ENCODE data around the gene MYOM1. TPM values are rescaled to one million over a fixed set of nuclear protein-coding genes. Genes with fewer than 3 reads are reported as not detected.

MYOM1 gene
- total RNA-seq, 1 donor from 2014 or later = 4.9 TPM

DNA sequence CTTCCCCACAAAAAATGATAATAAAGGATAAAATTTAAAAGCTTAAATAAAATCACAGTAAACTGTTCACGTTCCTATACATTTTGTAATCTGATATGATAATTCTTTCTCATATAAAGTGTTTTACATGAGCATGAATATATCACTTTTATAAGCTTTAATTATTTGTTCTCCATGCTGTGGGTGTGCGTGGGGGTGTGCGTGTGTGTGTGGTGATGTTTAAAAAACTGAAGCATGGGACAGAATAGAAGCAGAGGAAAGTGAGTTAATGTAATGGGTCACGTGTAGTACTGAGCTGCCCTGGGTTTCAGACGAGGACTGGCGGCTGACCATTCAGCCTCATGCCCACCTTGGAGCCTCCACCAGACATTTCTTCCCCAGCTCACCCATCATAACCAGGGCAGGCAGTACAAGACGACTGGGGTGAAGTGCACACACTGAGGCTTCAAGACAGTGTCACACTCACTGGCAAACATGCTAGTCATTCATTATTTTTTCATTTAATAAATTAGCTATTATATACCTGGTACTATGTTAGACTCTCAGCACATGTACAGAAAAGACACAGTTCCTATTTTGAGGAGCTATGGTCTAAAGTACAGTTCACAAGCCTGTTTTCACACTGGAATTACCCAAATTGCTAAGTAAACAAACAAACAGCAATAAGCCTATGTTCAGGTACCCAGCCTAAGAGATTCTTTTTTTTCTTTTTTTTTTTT is 109.6 kb downstream of the MYOM1 start:
- Mint-ChIP-seq H3K4me1 (no peaks in the 10 kb centered on the region), H3K4me3 (no peak overlapping the region), H3K27ac (no peak overlapping the region), H3K36me3 (ENCODE audit: low read depth) (peaks cover 3% of the 10 kb centered on the region), H3K27me3 (no peaks in the 10 kb centered on the region), H3K9me3 (no peaks in the 10 kb centered on the region)
- ATAC-seq (ENCODE audit: low read depth) (no peak), DNase-seq (no peak)
- CTCF ChIA-PET = interaction anchor here (1.4 kb wide), 1 partner anchor 19 kb away, joined by 5 read pairs; no protein-coding TSS in a partner anchor
- POLR2A ChIA-PET = interaction anchor here (0.6 kb wide), 2 partner anchors 122 to 187 kb away, joined by 3 read pairs; no protein-coding TSS in a partner anchor
- TF ChIP-seq, protein P1, sequence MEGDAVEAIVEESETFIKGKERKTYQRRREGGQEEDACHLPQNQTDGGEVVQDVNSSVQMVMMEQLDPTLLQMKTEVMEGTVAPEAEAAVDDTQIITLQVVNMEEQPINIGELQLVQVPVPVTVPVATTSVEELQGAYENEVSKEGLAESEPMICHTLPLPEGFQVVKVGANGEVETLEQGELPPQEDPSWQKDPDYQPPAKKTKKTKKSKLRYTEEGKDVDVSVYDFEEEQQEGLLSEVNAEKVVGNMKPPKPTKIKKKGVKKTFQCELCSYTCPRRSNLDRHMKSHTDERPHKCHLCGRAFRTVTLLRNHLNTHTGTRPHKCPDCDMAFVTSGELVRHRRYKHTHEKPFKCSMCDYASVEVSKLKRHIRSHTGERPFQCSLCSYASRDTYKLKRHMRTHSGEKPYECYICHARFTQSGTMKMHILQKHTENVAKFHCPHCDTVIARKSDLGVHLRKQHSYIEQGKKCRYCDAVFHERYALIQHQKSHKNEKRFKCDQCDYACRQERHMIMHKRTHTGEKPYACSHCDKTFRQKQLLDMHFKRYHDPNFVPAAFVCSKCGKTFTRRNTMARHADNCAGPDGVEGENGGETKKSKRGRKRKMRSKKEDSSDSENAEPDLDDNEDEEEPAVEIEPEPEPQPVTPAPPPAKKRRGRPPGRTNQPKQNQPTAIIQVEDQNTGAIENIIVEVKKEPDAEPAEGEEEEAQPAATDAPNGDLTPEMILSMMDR (IDR thresholded peaks at IDR 0.05) = no peak
- intact Hi-C loops (cut with micrococcal nuclease) = no loop called here

DNA sequence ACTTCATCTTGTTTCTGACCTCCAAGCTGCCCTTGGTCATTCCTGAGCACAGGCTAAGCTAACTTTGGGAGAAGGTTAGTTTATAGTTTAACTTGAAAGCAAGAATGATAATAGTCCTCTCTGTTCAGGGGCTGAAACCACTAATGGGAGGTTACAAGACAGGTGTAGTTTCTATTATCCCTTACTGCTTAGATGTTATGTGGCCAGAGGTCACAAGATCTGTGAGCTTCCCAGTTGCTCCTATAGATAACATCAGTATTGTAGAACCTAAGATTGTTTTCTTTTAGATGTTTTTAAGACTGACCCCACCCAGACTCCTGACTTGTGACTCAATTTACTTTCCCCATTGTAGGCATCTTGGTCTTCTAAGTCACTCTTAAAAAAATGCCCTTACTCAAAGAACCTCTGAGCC is 112.0 kb downstream of the MYOM1 start:
- Mint-ChIP-seq H3K36me3 (ENCODE audit: low read depth) (peaks cover 3% of the 10 kb centered on the region), H3K4me1 (no peaks in the 10 kb centered on the region), H3K27ac (no peak overlapping the region), H3K9me3 (no peaks in the 10 kb centered on the region), H3K27me3 (no peaks in the 10 kb centered on the region), H3K4me3 (no peak overlapping the region)
- intact Hi-C loops (cut with micrococcal nuclease) = no loop called here
- CTCF ChIA-PET = no interaction called here
- no peak for ATAC-seq (ENCODE audit: low read depth)
- DNase-seq = no peak
- POLR2A ChIA-PET = no interaction called here
- TF ChIP-seq, protein P1 (IDR thresholded peaks at IDR 0.05) = no peak

DNA sequence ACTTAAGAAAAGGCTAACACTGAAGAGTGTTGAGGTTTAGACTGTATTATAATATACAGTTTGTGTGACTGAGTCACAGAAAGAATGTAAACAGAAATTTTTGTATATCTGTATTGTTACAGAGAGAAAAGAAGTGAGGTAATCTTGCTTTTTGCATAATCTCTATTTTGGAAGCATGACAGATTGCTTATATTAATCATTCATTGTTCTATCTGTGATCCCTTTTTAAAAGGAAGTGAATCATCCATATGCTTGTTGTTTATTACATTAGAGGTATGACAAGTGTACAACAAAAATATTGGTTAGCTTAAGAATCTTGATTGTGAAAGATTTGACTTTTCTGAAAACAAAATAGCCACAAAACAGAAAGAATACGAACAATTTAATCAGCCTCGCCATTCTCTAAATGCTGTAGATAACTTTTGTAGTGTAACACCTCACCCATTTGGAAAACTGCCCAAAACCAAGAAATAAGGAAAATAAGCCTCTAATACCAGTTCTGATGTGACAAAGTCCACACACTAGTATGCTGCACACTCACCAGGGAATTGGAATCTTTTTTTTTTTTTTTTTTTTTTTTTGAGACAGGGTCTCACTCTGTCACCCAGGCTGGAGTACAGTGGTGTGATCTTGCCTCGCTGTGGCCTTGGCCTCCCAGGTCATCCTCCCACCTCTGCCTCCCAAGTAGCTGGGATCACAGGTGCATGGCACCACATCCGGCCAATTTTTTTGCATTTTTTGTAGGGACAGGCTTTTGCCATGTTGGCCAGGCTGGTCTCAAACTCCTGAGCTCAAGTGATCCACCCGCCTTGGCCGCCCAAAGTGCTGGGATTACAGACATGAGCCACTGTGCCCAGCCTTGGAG is 115.3 kb downstream of the MYOM1 start:
- no peak overlapping the region for H3K4me3 Mint-ChIP-seq
- DNase-seq (no peak), ATAC-seq (ENCODE audit: low read depth) (no peak)
- no peaks in the 10 kb centered on the region for H3K27me3 Mint-ChIP-seq
- TF ChIP-seq, protein P1 (IDR thresholded peaks at IDR 0.05) = no peak
- ChIA-PET CTCF (no interaction called here), POLR2A (no interaction called here)
- H3K9me3 Mint-ChIP-seq = no peaks in the 10 kb centered on the region
- intact Hi-C loops (cut with micrococcal nuclease) = no loop called here
- H3K27ac Mint-ChIP-seq = no peak overlapping the region
- H3K36me3 Mint-ChIP-seq (ENCODE audit: low read depth) = no peaks in the 10 kb centered on the region
- H3K4me1 Mint-ChIP-seq = no peaks in the 10 kb centered on the region

DNA sequence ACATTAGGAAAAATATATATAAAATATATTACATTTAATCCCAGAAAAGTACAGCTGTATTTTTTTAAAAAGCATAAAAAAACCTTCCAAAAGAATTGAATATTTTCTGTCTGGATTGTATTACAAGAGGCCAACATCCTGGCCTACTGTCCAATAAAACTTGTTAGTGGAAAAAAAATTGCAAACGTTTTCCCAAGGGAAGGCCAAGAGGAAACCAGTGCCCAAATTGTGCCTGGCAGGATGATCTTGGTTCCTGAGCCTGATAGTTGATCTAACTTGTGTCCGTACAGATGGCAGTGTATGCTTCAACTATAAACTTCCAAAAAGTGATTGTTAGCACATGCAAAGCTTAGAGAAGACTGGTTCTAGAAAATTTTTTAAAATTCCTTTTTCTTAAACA is 116.2 kb downstream of the MYOM1 start:
- no peak for DNase-seq

More for the DNA sequence above, 116.2 kb downstream of the MYOM1 start:
- H3K4me3 Mint-ChIP-seq = no peak overlapping the region
- ChIA-PET CTCF (no interaction called here), POLR2A (no interaction called here)
- no peaks in the 10 kb centered on the region for H3K36me3 Mint-ChIP-seq (ENCODE audit: low read depth)
- TF ChIP-seq, protein P1 (IDR thresholded peaks at IDR 0.05) = no peak
- no peaks in the 10 kb centered on the region for H3K27me3 Mint-ChIP-seq
- intact Hi-C loops (cut with micrococcal nuclease) = no loop called here
- ATAC-seq (ENCODE audit: low read depth) = no peak
- no peak overlapping the region for H3K27ac Mint-ChIP-seq
- H3K4me1 Mint-ChIP-seq = no peaks in the 10 kb centered on the region
- H3K9me3 Mint-ChIP-seq = no peaks in the 10 kb centered on the region
